Measurements from ENCODE around the gene KIAA0930. TPM values are rescaled to one million over a fixed set of nuclear protein-coding genes. Genes with fewer than 3 reads are reported as not detected.

KIAA0930 gene
- polyA plus RNA-seq, 3 donors from 2014 or later = 2.2 to 6.2 (median 4.5) TPM

DNA sequence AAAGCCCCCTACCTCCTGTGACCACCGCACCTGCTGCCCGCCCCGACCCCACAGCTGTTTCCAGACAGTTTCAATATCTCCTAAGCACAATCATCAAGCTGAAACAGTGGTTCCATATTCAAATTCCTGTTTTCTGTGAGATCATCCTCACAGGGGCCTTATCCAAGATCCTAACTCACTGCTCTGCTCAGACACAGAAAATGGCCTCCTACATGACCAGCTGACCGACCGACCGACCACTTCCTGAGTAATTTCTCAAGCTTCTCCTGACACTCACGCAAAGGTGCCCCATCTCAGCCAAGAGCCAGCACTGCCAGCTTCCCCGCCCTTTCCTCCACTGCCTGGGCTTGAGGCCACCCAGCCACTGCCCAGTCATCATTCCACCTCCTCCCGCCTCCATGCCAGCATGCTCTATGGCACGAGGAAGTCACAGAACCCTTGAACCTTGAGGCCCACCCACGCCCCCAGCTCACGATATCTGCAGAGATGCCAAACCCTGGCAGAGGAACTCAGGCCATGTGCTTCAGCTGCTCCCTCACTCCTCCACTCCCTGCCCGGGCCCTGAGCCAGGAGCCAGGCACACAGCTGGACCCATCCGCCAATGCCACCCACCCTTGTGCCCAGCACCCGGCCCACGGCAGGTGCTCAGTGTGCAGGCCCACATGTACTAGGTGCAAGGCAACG is 14.0 kb downstream of the KIAA0930 start:
- Mint-ChIP-seq H3K4me3 (peak overlapping the region in 4 of 5 donors; percentile 20 to 44 (median 40)), H3K27me3 (ENCODE audit: low read depth in 3 of 3) (peaks cover 0 to 1% (median 0%) of the 10 kb centered on the region in 3 donors), H3K9me3 (no peaks in the 10 kb centered on the region), H3K27ac (peak overlapping the region; percentile 13 to 87 (median 60)), H3K36me3 (peaks cover 0 to 2% (median 0%) of the 10 kb centered on the region in 3 donors), H3K4me1 (peaks cover 35 to 61% of the 10 kb centered on the region in 2 donors)
- DNase-seq = no peak

GRCh38 chr22:45225732-45226502 is 14.8 kb downstream of the KIAA0930 start:
- Mint-ChIP-seq H3K27ac (peak overlapping the region; percentile 13 to 87 (median 60)), H3K36me3 (peaks cover 0 to 2% (median 0%) of the 10 kb centered on the region in 3 donors), H3K27me3 (ENCODE audit: low read depth in 3 of 3) (no peaks in the 10 kb centered on the region), H3K4me1 (peaks cover 37 to 63% of the 10 kb centered on the region in 2 donors), H3K4me3 (peak overlapping the region in 2 of 5 donors; percentile 40 to 44), H3K9me3 (no peaks in the 10 kb centered on the region)
- DNase-seq = no peak

- Mint-ChIP-seq H3K4me1 (peaks cover 36 to 66% of the 10 kb centered on the region in 2 donors), H3K27ac (no peak overlapping the region), H3K9me3 (no peaks in the 10 kb centered on the region), H3K4me3 (no peak overlapping the region), H3K36me3 (peaks cover 0 to under 1% (median 0%) of the 10 kb centered on the region in 3 donors), H3K27me3 (ENCODE audit: low read depth in 3 of 3) (no peaks in the 10 kb centered on the region)
- DNase-seq = no peak
These were observed 15.5 kb downstream of the KIAA0930 start for GRCh38 chr22:45224988-45225731.

DNA sequence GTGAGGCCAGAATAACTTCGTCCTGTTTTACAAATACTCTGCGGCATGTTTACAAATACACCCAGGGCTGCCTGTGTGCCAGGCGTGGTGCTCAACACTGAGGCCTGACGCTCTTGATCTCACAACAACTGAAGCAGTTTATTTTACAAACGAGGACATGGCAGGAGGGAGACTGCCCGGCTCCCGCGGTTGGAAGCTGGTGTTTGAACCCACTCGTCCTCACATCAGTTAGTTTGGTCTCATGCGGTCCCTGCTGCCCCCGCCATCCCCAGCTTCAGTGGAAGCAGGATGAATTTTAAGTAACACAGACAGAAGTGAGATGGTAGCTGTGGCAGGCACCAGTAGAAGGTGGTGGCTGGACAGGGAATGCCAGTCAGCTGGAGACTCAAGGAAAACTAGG is 16.4 kb downstream of the KIAA0930 start:
- Mint-ChIP-seq H3K27ac (peak overlapping the region in 3 of 6 donors; percentile 24 to 84 (median 55)), H3K4me3 (no peak overlapping the region), H3K4me1 (peaks cover 31 to 69% of the 10 kb centered on the region in 2 donors), H3K27me3 (ENCODE audit: low read depth in 3 of 3) (no peaks in the 10 kb centered on the region), H3K36me3 (no peaks in the 10 kb centered on the region), H3K9me3 (no peaks in the 10 kb centered on the region)
- no peak for DNase-seq

- Mint-ChIP-seq H3K36me3 (no peaks in the 10 kb centered on the region), H3K27ac (no peak overlapping the region), H3K27me3 (ENCODE audit: low read depth in 3 of 3) (no peaks in the 10 kb centered on the region), H3K4me3 (no peak overlapping the region), H3K4me1 (peaks cover 31 to 70% of the 10 kb centered on the region in 2 donors), H3K9me3 (no peaks in the 10 kb centered on the region)
- no peak for DNase-seq
These were observed 17.2 kb downstream of the KIAA0930 start for GRCh38 chr22:45223304-45224117.

DNA sequence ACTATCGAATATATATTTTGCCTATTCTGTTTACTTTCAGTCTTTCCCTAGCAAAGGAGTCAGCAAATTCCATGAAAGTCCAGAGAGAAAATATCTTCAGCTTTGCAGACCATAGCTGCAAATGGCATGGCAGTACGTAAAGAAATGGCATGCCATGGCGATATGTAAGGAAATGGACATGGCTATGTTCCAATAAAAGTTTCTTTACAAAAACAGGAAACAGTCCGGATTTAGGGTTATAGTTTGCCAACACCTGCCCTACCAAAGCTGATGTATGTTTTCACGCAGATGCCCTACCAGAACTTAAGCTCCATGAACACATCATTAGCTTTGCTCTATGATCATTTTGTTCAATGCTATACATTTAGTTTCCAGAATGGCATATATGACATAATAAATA is 19.5 kb downstream of the KIAA0930 start:
- H3K4me1 Mint-ChIP-seq = peaks cover 10 to 47% of the 10 kb centered on the region in 2 donors
- no peaks in the 10 kb centered on the region for H3K27me3 Mint-ChIP-seq (ENCODE audit: low read depth in 3 of 3)
- no peak overlapping the region for H3K4me3 Mint-ChIP-seq
- H3K9me3 Mint-ChIP-seq = no peaks in the 10 kb centered on the region
- H3K27ac Mint-ChIP-seq = peak overlapping the region in 1 of 6 donors; percentile 37
- no peaks in the 10 kb centered on the region for H3K36me3 Mint-ChIP-seq
- DNase-seq = no peak

GRCh38 chr22:45218976-45219375 is 21.7 kb downstream of the KIAA0930 start:
- no peak for DNase-seq
- Mint-ChIP-seq H3K4me3 (no peak overlapping the region), H3K27ac (no peak overlapping the region), H3K36me3 (peaks cover 0 to 3% (median 0%) of the 10 kb centered on the region in 3 donors), H3K27me3 (ENCODE audit: low read depth in 3 of 3) (no peaks in the 10 kb centered on the region), H3K9me3 (no peaks in the 10 kb centered on the region), H3K4me1 (peaks cover 7 to 46% of the 10 kb centered on the region in 2 donors)

- Mint-ChIP-seq H3K27me3 (ENCODE audit: low read depth in 3 of 3) (peaks cover 0 to 1% (median 0%) of the 10 kb centered on the region in 3 donors), H3K4me1 (peaks cover 9 to 35% of the 10 kb centered on the region in 2 donors), H3K36me3 (peaks cover 0 to 3% (median 0%) of the 10 kb centered on the region in 3 donors), H3K4me3 (no peak overlapping the region), H3K27ac (no peak overlapping the region), H3K9me3 (no peaks in the 10 kb centered on the region)
- DNase-seq = no peak
These were observed 22.9 kb downstream of the KIAA0930 start for GRCh38 chr22:45217806-45218205.

DNA sequence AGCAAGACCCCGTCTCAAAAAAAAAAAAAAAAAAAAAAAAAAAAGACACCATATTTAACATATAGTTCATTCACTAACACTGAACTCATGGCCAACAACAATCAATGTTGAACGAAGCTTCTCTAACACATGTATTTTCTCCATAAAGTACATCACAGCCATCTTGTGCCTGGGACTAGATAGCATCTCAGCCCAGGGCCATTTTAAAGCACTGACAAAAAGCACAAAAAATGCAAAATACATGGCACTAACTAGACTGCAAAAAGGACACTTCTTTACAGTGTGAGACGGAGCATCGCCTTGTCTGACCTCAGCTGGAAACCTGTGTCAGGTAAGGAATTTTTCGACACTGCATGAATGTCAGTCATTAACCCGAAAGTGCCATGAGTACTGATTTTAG is 23.3 kb downstream of the KIAA0930 start:
- no peak overlapping the region for H3K4me3 Mint-ChIP-seq
- peaks cover 0 to 3% (median 0%) of the 10 kb centered on the region in 3 donors for H3K36me3 Mint-ChIP-seq
- H3K27me3 Mint-ChIP-seq (ENCODE audit: low read depth in 3 of 3) = peaks cover 0 to 1% (median 0%) of the 10 kb centered on the region in 3 donors
- peaks cover 7 to 31% of the 10 kb centered on the region in 2 donors for H3K4me1 Mint-ChIP-seq
- H3K9me3 Mint-ChIP-seq = no peaks in the 10 kb centered on the region
- no peak overlapping the region for H3K27ac Mint-ChIP-seq
- no peak for DNase-seq

GRCh38 chr22:45216133-45217003 is 24.3 kb downstream of the KIAA0930 start:
- Mint-ChIP-seq H3K27ac (no peak overlapping the region), H3K4me3 (no peak overlapping the region), H3K36me3 (peaks cover 0 to 3% (median 0%) of the 10 kb centered on the region in 3 donors), H3K4me1 (peaks cover 7 to 26% of the 10 kb centered on the region in 2 donors), H3K9me3 (no peaks in the 10 kb centered on the region), H3K27me3 (ENCODE audit: low read depth in 3 of 3) (peaks cover 0 to 1% (median 0%) of the 10 kb centered on the region in 3 donors)
- no peak for DNase-seq

DNA sequence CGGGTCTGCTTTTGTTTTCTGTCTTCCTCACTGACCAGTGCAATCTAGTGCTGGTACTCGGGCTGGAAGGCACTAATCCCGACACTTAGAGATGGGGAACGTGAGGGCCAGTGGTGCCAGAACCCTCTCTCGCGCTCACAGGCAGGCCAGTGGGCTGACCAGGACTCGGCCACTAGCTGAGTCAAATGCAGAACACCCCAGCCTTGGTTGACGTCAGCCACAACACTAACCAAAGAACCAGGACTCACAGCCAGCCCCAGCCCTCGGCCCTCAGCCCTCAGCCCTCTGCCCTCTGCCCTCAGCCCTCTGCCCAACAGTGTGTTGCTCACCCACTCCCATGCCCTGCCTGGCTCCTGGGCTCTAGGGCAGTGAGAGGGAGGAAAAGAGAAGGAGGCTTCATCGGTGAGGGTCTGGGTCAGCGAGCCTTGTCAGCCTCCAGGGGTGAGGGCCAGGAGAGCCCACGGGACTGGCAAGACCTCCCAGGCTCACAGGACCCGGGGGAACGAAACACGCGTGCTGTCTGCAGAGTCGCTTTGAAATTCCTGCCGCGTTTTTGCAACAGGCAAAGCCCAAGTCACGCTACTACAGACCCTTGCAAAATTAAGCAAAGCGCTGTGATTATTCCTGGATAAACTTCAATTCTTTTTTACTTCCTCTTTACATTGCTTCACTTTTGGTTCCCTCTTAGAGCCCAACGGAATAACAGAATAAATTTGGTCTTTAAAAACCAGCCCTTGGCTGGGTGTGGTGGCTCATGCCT is 27.5 kb downstream of the KIAA0930 start:
- H3K27me3 Mint-ChIP-seq (ENCODE audit: low read depth in 3 of 3) = peaks cover 1 to 2% (median 1%) of the 10 kb centered on the region in 3 donors
- DNase-seq = no peak
- no peak overlapping the region for H3K4me3 Mint-ChIP-seq
- no peaks in the 10 kb centered on the region for H3K9me3 Mint-ChIP-seq
- H3K36me3 Mint-ChIP-seq = peaks cover 0 to 6% (median 0%) of the 10 kb centered on the region in 3 donors
- H3K4me1 Mint-ChIP-seq = peaks cover 4 to 12% of the 10 kb centered on the region in 2 donors
- peak overlapping the region in 1 of 6 donors; percentile 4 for H3K27ac Mint-ChIP-seq

- peaks cover 0 to 6% (median 0%) of the 10 kb centered on the region in 3 donors for H3K36me3 Mint-ChIP-seq
- DNase-seq = no peak
- no peaks in the 10 kb centered on the region for H3K9me3 Mint-ChIP-seq
- no peak overlapping the region for H3K27ac Mint-ChIP-seq
- H3K27me3 Mint-ChIP-seq (ENCODE audit: low read depth in 3 of 3) = peaks cover 1 to 2% (median 2%) of the 10 kb centered on the region in 3 donors
- peaks cover 4 to 12% of the 10 kb centered on the region in 2 donors for H3K4me1 Mint-ChIP-seq
- no peak overlapping the region for H3K4me3 Mint-ChIP-seq
These were observed 28.4 kb downstream of the KIAA0930 start for GRCh38 chr22:45212306-45212709.
